Uterus (tissue), 2 donors: ENCODE data around the gene VARS1.

Source experiments
- CTCF ChIP-seq, 4 experiments: fragments of 200-600 bp in 2 of 4; fragments of 450-650 bp in 2 of 4; sonication (generic) in 2 of 4; IDR thresholded peaks; one replicate each; pipeline ENCODE4 v1.5.1; 2016 to 2019; ENCODE audit warnings: antibody characterized with exemption in 4 of 4, mild to moderate bottlenecking in 2 of 4, moderate library complexity in 1 of 4
- POLR2A ChIP-seq, 2 donors: fragments of 450-650 bp; IDR thresholded peaks; one replicate each; pipeline ENCODE4 v1.6.1; 2016; ENCODE audit warnings: antibody characterized with exemption in 2 of 2, mild to moderate bottlenecking in 1 of 2, moderate library complexity in 1 of 2

- TF ChIP-seq POLR2A (IDR thresholded peaks at IDR 0.05): no peak
- peak; percentile 45 to 55 (median 51) for TF ChIP-seq CTCF (IDR thresholded peaks at IDR 0.05)
Observed at GRCh38 chr6:31829633-31830283, 34.2 kb upstream of the VARS1 start.
